GM19324 (cell line): ENCODE results near the gene MBLAC2.

Source experiments
- ATAC-seq: cut with Tn5 transposase; IDR thresholded peaks from one replicate; pipeline ENCODE4 v1.9.1; 2021; ENCODE audit warnings: mild to moderate bottlenecking, moderate library complexity; ENCODE audit not compliant: unreplicated experiment, low FRiP score

Gene MBLAC2

GRCh38 chr5:90472783-90473395 is 1.7 kb downstream of the MBLAC2 start:
- ATAC-seq: no peak

- no peak for ATAC-seq
Measured at GRCh38 chr5:90461288-90461687, 13.3 kb downstream of the MBLAC2 start.

- ATAC-seq: no peak
Measured at GRCh38 chr5:90446961-90447360, 27.6 kb downstream of the MBLAC2 start.

GRCh38 chr5:90440644-90441043 is 33.9 kb downstream of the MBLAC2 start:
- ATAC-seq: no peak

GRCh38 chr5:90438100-90438499 is 36.5 kb downstream of the MBLAC2 start:
- no peak for ATAC-seq

GRCh38 chr5:90437663-90438062 is 36.9 kb downstream of the MBLAC2 start:
- no peak for ATAC-seq

- no peak for ATAC-seq
Measured at GRCh38 chr5:90434116-90434714, 40.4 kb downstream of the MBLAC2 start.

GRCh38 chr5:90424245-90424644 is 50.3 kb downstream of the MBLAC2 start:
- ATAC-seq: no peak

- ATAC-seq: no peak
Measured at GRCh38 chr5:90421136-90421535, 53.4 kb downstream of the MBLAC2 start.

GRCh38 chr5:90418214-90418613 is 56.4 kb downstream of the MBLAC2 start:
- no peak for ATAC-seq

- ATAC-seq: no peak
Measured at GRCh38 chr5:90410178-90410762, 64.3 kb downstream of the MBLAC2 start.

- ATAC-seq: peak; percentile 98
Measured at GRCh38 chr5:90409318-90410177, 65.0 kb downstream of the MBLAC2 start, which contains the start of gene CETN3. Gene CETN3, minus strand, starts transcription at chr5:90409756. Its CDS starts 95 bp downstream, at chr5:90409661.

- ATAC-seq: no peak
Measured at GRCh38 chr5:90408571-90409317, 65.8 kb downstream of the MBLAC2 start.
